Measurements from ENCODE around the gene PAXX. TPM values are rescaled to one million over a fixed set of nuclear protein-coding genes. Genes with fewer than 3 reads are reported as not detected.
A peak's percentile ranks its signal among the peaks of the same experiment; 100 is the strongest.

Gene PAXX
- total RNA-seq, 1 donor from 2014 or later: 15.3 TPM

DNA sequence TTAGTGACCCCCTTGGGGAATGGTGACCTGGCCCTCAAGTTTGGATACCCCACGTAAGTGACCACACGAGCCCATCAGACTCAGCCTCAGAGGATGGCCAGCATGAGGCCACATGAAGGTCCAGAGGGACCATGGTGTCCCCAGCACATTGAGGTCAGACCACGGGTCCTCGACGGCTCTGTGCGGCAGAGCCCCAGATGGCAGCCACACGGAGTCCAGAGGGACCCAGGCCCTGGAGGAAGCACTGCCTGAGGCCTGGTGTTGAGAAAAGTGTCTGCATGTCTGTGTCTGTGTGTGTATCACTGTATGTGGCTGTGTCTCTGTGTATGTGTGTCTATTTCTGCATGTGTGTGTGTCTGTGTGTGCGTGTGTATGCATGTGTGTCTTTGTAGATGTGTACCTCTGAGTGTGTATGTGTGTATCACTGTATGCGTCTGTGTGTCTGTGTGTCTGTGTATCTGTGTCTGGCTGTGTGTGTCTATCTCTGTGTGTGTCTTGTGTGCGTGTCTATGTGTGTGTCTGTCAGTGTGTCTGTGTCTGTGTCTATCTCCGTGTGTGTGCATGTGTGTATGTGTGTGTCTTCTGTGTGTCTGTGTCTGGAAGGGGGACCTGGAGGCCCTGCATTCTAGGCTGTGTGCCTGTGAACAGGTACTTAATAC lies 8.4 kb upstream of the PAXX start:
- H3K4me2 ChIP-seq (ENCODE audit: low read length): no peak overlapping the region
- H3K27me3 ChIP-seq (ENCODE audit: insufficient read depth, low read length): peaks cover 21% of the 10 kb centered on the region
- no peaks in the 10 kb centered on the region for H3K4me1 ChIP-seq (ENCODE audit: insufficient read depth, low read length)
- Mint-ChIP-seq H3K9me3 (ENCODE audit: unreplicated experiment) (no peaks in the 10 kb centered on the region), H3K4me1 (ENCODE audit: low read depth, unreplicated experiment) (no peaks in the 10 kb centered on the region), H3K4me3 (ENCODE audit: unreplicated experiment) (no peak overlapping the region), H3K36me3 (ENCODE audit: low read depth, unreplicated experiment) (peaks cover 5% of the 10 kb centered on the region), H3K27ac (ENCODE audit: unreplicated experiment) (no peak overlapping the region), H3K27me3 (ENCODE audit: low read depth, unreplicated experiment) (peaks cover 33% of the 10 kb centered on the region)
- no peak for TF ChIP-seq EZH2 (IDR thresholded peaks at IDR 0.05; ENCODE audit: insufficient read depth, low read length)
- TF ChIP-seq, protein P1, sequence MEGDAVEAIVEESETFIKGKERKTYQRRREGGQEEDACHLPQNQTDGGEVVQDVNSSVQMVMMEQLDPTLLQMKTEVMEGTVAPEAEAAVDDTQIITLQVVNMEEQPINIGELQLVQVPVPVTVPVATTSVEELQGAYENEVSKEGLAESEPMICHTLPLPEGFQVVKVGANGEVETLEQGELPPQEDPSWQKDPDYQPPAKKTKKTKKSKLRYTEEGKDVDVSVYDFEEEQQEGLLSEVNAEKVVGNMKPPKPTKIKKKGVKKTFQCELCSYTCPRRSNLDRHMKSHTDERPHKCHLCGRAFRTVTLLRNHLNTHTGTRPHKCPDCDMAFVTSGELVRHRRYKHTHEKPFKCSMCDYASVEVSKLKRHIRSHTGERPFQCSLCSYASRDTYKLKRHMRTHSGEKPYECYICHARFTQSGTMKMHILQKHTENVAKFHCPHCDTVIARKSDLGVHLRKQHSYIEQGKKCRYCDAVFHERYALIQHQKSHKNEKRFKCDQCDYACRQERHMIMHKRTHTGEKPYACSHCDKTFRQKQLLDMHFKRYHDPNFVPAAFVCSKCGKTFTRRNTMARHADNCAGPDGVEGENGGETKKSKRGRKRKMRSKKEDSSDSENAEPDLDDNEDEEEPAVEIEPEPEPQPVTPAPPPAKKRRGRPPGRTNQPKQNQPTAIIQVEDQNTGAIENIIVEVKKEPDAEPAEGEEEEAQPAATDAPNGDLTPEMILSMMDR (IDR thresholded peaks at IDR 0.05; ENCODE audit: insufficient read depth, low read depth, low read length): no peak
- no peak overlapping the region for H3K27ac ChIP-seq (ENCODE audit: low read depth, low read length)
- no peak overlapping the region for H3K4me3 ChIP-seq (ENCODE audit: insufficient read depth, low read depth, low read length)
- no peak overlapping the region for H3K9ac ChIP-seq (ENCODE audit: low read length)
- no peaks in the 10 kb centered on the region for H3K79me2 ChIP-seq (ENCODE audit: insufficient read depth, low read length)
- H3K9me3 ChIP-seq (ENCODE audit: insufficient read depth, low read depth, low read length): no peaks in the 10 kb centered on the region
- no peak for DNase-seq (ENCODE audit: low read depth)
- H4K20me1 ChIP-seq (ENCODE audit: insufficient read depth, low read length): no peaks in the 10 kb centered on the region
- FAIRE-seq: no peak
- no peaks in the 10 kb centered on the region for H3K36me3 ChIP-seq (ENCODE audit: insufficient read depth, low read length)
- no peak overlapping the region for H2AFZ ChIP-seq (ENCODE audit: low read depth, low read length)

DNA sequence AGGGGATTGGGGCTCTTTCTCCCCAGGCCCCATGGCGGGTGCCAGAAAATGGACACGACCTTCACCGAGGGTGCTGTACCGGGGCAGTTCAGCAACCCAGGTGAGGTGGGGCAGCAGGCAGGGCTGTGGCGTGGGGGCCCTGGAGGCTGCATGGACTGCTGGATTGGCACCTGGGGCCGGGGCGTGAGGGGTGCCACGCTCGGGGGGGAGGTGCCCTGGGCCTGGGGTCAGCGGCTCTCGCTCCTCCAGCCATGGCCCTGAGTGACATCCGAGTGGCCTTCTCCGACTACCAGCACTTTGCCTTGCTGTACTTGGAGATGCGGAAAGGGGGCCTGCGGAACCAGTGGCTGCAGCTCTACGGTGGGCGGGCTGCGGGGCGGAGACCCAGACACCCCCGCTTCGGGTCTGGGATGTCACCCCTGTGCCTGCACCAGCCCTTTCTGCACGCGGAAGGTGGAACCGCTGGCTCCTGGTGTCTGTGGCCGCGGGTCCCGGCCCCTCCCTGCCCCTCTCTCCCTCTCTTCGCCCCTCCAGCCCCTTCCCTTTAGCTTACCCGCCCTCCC lies 7.7 kb upstream of the PAXX start:
- FAIRE-seq (no peak), DNase-seq (ENCODE audit: low read depth) (no peak)
- peaks cover 37% of the 10 kb centered on the region for H3K27me3 Mint-ChIP-seq (ENCODE audit: low read depth, unreplicated experiment)
- no peaks in the 10 kb centered on the region for H3K36me3 ChIP-seq (ENCODE audit: insufficient read depth, low read length)
- H3K79me2 ChIP-seq (ENCODE audit: insufficient read depth, low read length): no peaks in the 10 kb centered on the region
- no peak for TF ChIP-seq EZH2 (IDR thresholded peaks at IDR 0.05; ENCODE audit: insufficient read depth, low read length)
- TF ChIP-seq, protein P1 (IDR thresholded peaks at IDR 0.05; ENCODE audit: insufficient read depth, low read depth, low read length): no peak
- H3K4me2 ChIP-seq (ENCODE audit: low read length): no peak overlapping the region
- no peak overlapping the region for H3K4me3 Mint-ChIP-seq (ENCODE audit: unreplicated experiment)
- H3K4me1 Mint-ChIP-seq (ENCODE audit: low read depth, unreplicated experiment): no peaks in the 10 kb centered on the region
- H3K36me3 Mint-ChIP-seq (ENCODE audit: low read depth, unreplicated experiment): peaks cover 5% of the 10 kb centered on the region
- no peaks in the 10 kb centered on the region for H3K9me3 Mint-ChIP-seq (ENCODE audit: unreplicated experiment)
- no peak overlapping the region for H3K27ac ChIP-seq (ENCODE audit: low read depth, low read length)
- H3K27ac Mint-ChIP-seq (ENCODE audit: unreplicated experiment): no peak overlapping the region
- H3K4me1 ChIP-seq (ENCODE audit: insufficient read depth, low read length): no peaks in the 10 kb centered on the region
- no peaks in the 10 kb centered on the region for H4K20me1 ChIP-seq (ENCODE audit: insufficient read depth, low read length)
- no peak overlapping the region for H2AFZ ChIP-seq (ENCODE audit: low read depth, low read length)
- no peak overlapping the region for H3K4me3 ChIP-seq (ENCODE audit: insufficient read depth, low read depth, low read length)
- H3K9me3 ChIP-seq (ENCODE audit: insufficient read depth, low read depth, low read length): no peaks in the 10 kb centered on the region
- no peak overlapping the region for H3K9ac ChIP-seq (ENCODE audit: low read length)
- peaks cover 21% of the 10 kb centered on the region for H3K27me3 ChIP-seq (ENCODE audit: insufficient read depth, low read length)

DNA sequence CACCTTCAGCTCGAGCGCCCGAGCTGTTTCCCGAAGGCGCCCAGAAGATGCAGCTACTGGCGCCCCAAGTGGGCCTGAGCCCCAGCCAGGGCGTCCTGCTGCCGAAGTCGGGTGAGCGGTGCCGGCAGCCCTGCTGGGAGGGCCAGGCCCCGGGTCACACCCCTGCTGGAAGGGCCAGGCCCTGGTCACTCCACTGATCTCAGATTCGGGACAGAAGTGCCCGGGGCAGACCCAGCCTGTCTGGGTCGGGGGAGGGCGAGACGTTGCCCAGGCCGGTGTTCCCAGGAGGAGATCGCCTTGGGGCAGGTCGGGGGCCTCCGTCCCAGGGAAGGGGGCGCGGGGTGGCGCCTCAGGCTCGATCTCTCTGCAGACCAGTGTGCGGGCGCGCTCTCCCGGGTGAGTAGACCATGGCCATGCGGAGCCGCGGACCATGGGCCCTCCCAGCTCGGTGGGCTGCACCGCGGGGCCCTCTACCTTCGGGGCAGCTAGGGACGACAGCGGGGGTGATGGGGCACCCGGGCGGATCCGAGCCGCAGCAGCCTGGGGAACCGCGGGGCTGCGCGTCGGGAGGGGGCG lies 7.1 kb upstream of the PAXX start:
- peak; percentile 97 for TF ChIP-seq EZH2 (IDR thresholded peaks at IDR 0.05; ENCODE audit: insufficient read depth, low read length)
- TF ChIP-seq, protein P1 (IDR thresholded peaks at IDR 0.05; ENCODE audit: insufficient read depth, low read depth, low read length): no peak
- FAIRE-seq (no peak), DNase-seq (ENCODE audit: low read depth) (no peak)
- Histone ChIP-seq H3K9me3 (ENCODE audit: insufficient read depth, low read depth, low read length) (no peaks in the 10 kb centered on the region), H3K27me3 (ENCODE audit: insufficient read depth, low read length) (peaks cover 21% of the 10 kb centered on the region), H4K20me1 (ENCODE audit: insufficient read depth, low read length) (no peaks in the 10 kb centered on the region), H3K4me1 (ENCODE audit: insufficient read depth, low read length) (no peaks in the 10 kb centered on the region), H3K9ac (ENCODE audit: low read length) (no peak overlapping the region), H3K79me2 (ENCODE audit: insufficient read depth, low read length) (no peaks in the 10 kb centered on the region), H3K27ac (ENCODE audit: low read depth, low read length) (no peak overlapping the region), H3K4me3 (ENCODE audit: insufficient read depth, low read depth, low read length) (no peak overlapping the region), H2AFZ (ENCODE audit: low read depth, low read length) (no peak overlapping the region), H3K4me2 (ENCODE audit: low read length) (no peak overlapping the region), H3K36me3 (ENCODE audit: insufficient read depth, low read length) (no peaks in the 10 kb centered on the region)
- Mint-ChIP-seq H3K4me3 (ENCODE audit: unreplicated experiment) (no peak overlapping the region), H3K27me3 (ENCODE audit: low read depth, unreplicated experiment) (peaks cover 39% of the 10 kb centered on the region), H3K4me1 (ENCODE audit: low read depth, unreplicated experiment) (no peaks in the 10 kb centered on the region), H3K36me3 (ENCODE audit: low read depth, unreplicated experiment) (peaks cover 5% of the 10 kb centered on the region), H3K27ac (ENCODE audit: unreplicated experiment) (no peak overlapping the region), H3K9me3 (ENCODE audit: unreplicated experiment) (no peaks in the 10 kb centered on the region)

All from astrocyte (in vitro differentiated cells and primary cell).